SU-DHL-6 (cell line): Measurements from ENCODE around the gene GLI3.

ENCODE experiments used
- EZH2phosphoT487 ChIP-seq: fragments of 200-600 bp; sonication (generic), shearing (Covaris generic); conservative IDR thresholded peaks from 2 replicates; pipeline ENCODE4 v1.6.1; 2018; ENCODE audit warnings: mild to moderate bottlenecking, antibody characterized with exemption, low read length, moderate library complexity, mixed read lengths
- TF ChIP-seq, protein P1 (sequence below): fragments of 200-600 bp; sonication (generic); IDR thresholded peaks from one replicate; pipeline ENCODE4 v1.5.1; 2017; ENCODE audit warnings: antibody characterized with exemption, mild to moderate bottlenecking, low read length, moderate library complexity; ENCODE audit not compliant: insufficient read depth, poor library complexity, severe bottlenecking

DNA sequence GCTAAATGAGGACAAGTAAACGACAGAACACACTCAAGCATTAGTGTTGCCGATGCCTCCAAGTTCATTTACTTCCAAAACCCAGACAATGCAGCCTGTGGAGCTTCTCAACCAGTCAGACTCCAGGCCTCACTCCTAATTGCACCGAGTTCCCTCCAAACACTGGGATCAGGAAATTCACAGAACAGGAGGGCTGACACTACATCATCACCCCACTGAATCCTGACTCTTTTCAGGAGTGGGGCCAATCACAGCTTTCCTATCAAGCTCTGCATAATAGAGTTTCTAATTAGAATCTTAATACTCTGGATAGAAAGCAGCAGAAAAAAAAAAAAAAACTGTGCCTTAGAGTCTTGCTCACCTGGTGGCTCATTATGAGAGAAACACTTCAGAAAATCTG, 103.7 kb downstream of the GLI3 start:
- TF ChIP-seq, protein P1, sequence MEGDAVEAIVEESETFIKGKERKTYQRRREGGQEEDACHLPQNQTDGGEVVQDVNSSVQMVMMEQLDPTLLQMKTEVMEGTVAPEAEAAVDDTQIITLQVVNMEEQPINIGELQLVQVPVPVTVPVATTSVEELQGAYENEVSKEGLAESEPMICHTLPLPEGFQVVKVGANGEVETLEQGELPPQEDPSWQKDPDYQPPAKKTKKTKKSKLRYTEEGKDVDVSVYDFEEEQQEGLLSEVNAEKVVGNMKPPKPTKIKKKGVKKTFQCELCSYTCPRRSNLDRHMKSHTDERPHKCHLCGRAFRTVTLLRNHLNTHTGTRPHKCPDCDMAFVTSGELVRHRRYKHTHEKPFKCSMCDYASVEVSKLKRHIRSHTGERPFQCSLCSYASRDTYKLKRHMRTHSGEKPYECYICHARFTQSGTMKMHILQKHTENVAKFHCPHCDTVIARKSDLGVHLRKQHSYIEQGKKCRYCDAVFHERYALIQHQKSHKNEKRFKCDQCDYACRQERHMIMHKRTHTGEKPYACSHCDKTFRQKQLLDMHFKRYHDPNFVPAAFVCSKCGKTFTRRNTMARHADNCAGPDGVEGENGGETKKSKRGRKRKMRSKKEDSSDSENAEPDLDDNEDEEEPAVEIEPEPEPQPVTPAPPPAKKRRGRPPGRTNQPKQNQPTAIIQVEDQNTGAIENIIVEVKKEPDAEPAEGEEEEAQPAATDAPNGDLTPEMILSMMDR = no peak
- TF ChIP-seq EZH2phosphoT487 = no peak
